Neuronal stem cell (in vitro differentiated cells): ENCODE measurements around the gene SEMA6A.
"Not testable (repeated sequence)": the region's sequence is repeated elsewhere in the genome, so short reads cannot be mapped to it uniquely, and the experiment has no call there.

Experiments used
- DNase-seq: peaks from one replicate; pipeline ENCODE4 v3.0.0-alpha.2; 2013; ENCODE audit warnings: low spot score
- H2AFZ ChIP-seq: one replicate; pipeline ENCODE4 v1.6.1; 2013; ENCODE audit warnings: mild to moderate bottlenecking, low read length, inconsistent platforms
- H2AK5ac ChIP-seq: 2 replicates; pipeline ENCODE4 v1.6.1; 2013; ENCODE audit warnings: low read depth, mild to moderate bottlenecking, inconsistent platforms, low read length, moderate library complexity, mixed read lengths
- H2BK120ac ChIP-seq: 2 replicates; pipeline ENCODE4 v1.6.1; 2013; ENCODE audit warnings: low read depth, mild to moderate bottlenecking, inconsistent platforms, low read length, moderate library complexity, mixed read lengths
- H2BK12ac ChIP-seq: one replicate; pipeline ENCODE4 v1.6.1; 2013; ENCODE audit warnings: low read length, inconsistent platforms
- H2BK15ac ChIP-seq: 2 replicates; pipeline ENCODE4 v1.6.1; 2013; ENCODE audit warnings: mild to moderate bottlenecking, low read length, inconsistent platforms, mixed read lengths
- H2BK5ac ChIP-seq: one replicate; pipeline ENCODE4 v1.6.1; 2013; ENCODE audit warnings: inconsistent platforms, mild to moderate bottlenecking, low read length, moderate library complexity
- H3K14ac ChIP-seq: one replicate; pipeline ENCODE4 v1.6.1; 2013; ENCODE audit warnings: low read length, inconsistent platforms
- H3K18ac ChIP-seq: 2 replicates; pipeline ENCODE4 v1.6.1; 2013; ENCODE audit warnings: low read length, inconsistent platforms
- H3K23ac ChIP-seq: 2 replicates; pipeline ENCODE4 v1.6.1; 2013; ENCODE audit warnings: low read depth, mild to moderate bottlenecking, mixed read lengths, low read length, inconsistent platforms; ENCODE audit not compliant: poor library complexity
- H3K27ac ChIP-seq: replicated peaks from 3 replicates; pipeline ENCODE4 v1.5.1; 2013; ENCODE audit warnings: low read length, inconsistent platforms
- H3K27me3 ChIP-seq, 3 experiments: 2 replicates each; pipeline ENCODE4 v1.6.1; 2013; ENCODE audit warnings: low read length in 3 of 3, mild to moderate bottlenecking in 2 of 3, inconsistent platforms in 1 of 3, low read depth in 1 of 3, mixed read lengths in 1 of 3, moderate library complexity in 1 of 3; ENCODE audit not compliant: control insufficient read depth in 3 of 3, insufficient read depth in 3 of 3
- H3K36me3 ChIP-seq, 2 donors: replicated peaks in 1 of 2; 2 replicates each; pipeline ENCODE4 v1.6.1; 2013; ENCODE audit warnings: low read length in 2 of 2; ENCODE audit not compliant: control insufficient read depth in 2 of 2, insufficient read depth in 2 of 2
- H3K4ac ChIP-seq: 2 replicates; pipeline ENCODE4 v1.6.1; 2013; ENCODE audit warnings: inconsistent platforms, mild to moderate bottlenecking, low read length, moderate library complexity
- H3K4me1 ChIP-seq, 2 donors: 1 replicate in 1 of 2; 2 replicates in 1 of 2; pipeline ENCODE4 v1.6.1; 2013; ENCODE audit warnings: low read length in 2 of 2, low read depth in 1 of 2; ENCODE audit not compliant: control insufficient read depth in 2 of 2, insufficient read depth in 1 of 2
- H3K4me2 ChIP-seq: one replicate; pipeline ENCODE4 v1.6.1; 2013; ENCODE audit warnings: mild to moderate bottlenecking, low read length, inconsistent platforms; ENCODE audit not compliant: insufficient read depth, poor library complexity, severe bottlenecking
- H3K4me3 ChIP-seq, 2 donors: 2 replicates each; pipeline ENCODE4 v1.5.1; 2013; ENCODE audit warnings: low read length in 2 of 2, mild to moderate bottlenecking in 2 of 2, inconsistent platforms in 1 of 2, moderate library complexity in 1 of 2
- H3K79me1 ChIP-seq: one replicate; pipeline ENCODE4 v1.6.1; 2013; ENCODE audit warnings: low read depth, mild to moderate bottlenecking, inconsistent platforms, low read length, moderate library complexity
- H3K9ac ChIP-seq: one replicate; pipeline ENCODE4 v1.6.1; 2013; ENCODE audit warnings: mild to moderate bottlenecking, low read depth, low read length, inconsistent platforms; ENCODE audit not compliant: poor library complexity
- H3K9me3 ChIP-seq, 2 donors: replicated peaks in 1 of 2; 2 replicates each; pipeline versions ENCODE3 to v1.6.1; 2013; ENCODE audit warnings: low read length in 2 of 2, mild to moderate bottlenecking in 2 of 2, inconsistent platforms in 1 of 2, low read depth in 1 of 2, mixed read lengths in 1 of 2, moderate library complexity in 1 of 2; ENCODE audit not compliant: control insufficient read depth in 2 of 2, insufficient read depth in 1 of 2
- H4K8ac ChIP-seq: one replicate; pipeline ENCODE4 v1.6.1; 2013; ENCODE audit warnings: low read depth, mild to moderate bottlenecking, inconsistent platforms, low read length, moderate library complexity
- H4K91ac ChIP-seq: one replicate; pipeline ENCODE4 v1.6.1; 2013; ENCODE audit warnings: low read length, low read depth, mild to moderate bottlenecking, inconsistent platforms; ENCODE audit not compliant: poor library complexity
- WGBS, 2 donors: extraction: QIAGEN DNeasy Blood & Tissue Kit; methylation state at CpG; one replicate each; pipeline ENCODE4 v1.1.7; 2013; ENCODE audit warnings: missing lambda C conversion rate in 2 of 2, mixed read lengths in 1 of 2; ENCODE audit not compliant: insufficient read length in 2 of 2, insufficient replicate concordance in 1 of 2; ENCODE audit errors: extremely low coverage in 2 of 2; 5-methylcytosine and 5-hydroxymethylcytosine counted together

Gene SEMA6A

DNA sequence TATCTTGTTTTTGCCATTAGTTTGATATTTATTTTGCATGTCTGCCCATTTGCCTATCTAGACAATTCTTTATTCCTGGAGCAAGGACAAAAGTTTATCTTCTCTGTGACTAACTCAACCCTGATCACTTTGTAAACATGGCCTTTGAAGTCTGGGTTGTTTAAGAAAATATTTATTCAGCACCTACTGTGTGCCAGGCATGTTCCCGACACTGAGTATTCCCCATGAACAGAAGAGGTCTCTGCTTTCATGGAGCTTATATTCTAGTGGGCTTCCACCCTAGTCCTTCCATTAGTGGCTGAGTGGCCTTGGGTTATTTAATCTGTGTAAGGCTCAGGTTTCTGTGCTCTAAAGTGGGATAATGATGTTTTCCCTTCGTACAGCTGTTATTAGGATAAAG is 49.7 kb downstream of the SEMA6A start:
- no peaks in the 10 kb centered on the region for H3K9me3 ChIP-seq
- H3K18ac ChIP-seq: no peak overlapping the region
- no peak overlapping the region for H2BK5ac ChIP-seq
- H2AK5ac ChIP-seq: no peak overlapping the region
- H3K4me1 ChIP-seq: peaks cover 0 to 15% of the 10 kb centered on the region in 2 donors
- H3K4me2 ChIP-seq: no peak overlapping the region
- H3K27ac ChIP-seq: no peak overlapping the region
- H3K79me1 ChIP-seq: peaks cover 2% of the 10 kb centered on the region
- H3K36me3 ChIP-seq: no peaks in the 10 kb centered on the region
- no peak overlapping the region for H2BK15ac ChIP-seq
- H2BK12ac ChIP-seq: no peak overlapping the region
- no peak overlapping the region for H2BK120ac ChIP-seq
- no peak overlapping the region for H3K4ac ChIP-seq
- no peak overlapping the region for H3K23ac ChIP-seq
- no peak overlapping the region for H2AFZ ChIP-seq
- no peak for DNase-seq
- H4K8ac ChIP-seq: no peak overlapping the region
- WGBS, 2 donors: no CpG with 5 or more reads among the region's 2 CpGs
- H3K27me3 ChIP-seq: no peaks in the 10 kb centered on the region
- H4K91ac ChIP-seq: no peak overlapping the region
- H3K9ac ChIP-seq: no peak overlapping the region
- no peak overlapping the region for H3K4me3 ChIP-seq
- H3K14ac ChIP-seq: no peak overlapping the region

DNA sequence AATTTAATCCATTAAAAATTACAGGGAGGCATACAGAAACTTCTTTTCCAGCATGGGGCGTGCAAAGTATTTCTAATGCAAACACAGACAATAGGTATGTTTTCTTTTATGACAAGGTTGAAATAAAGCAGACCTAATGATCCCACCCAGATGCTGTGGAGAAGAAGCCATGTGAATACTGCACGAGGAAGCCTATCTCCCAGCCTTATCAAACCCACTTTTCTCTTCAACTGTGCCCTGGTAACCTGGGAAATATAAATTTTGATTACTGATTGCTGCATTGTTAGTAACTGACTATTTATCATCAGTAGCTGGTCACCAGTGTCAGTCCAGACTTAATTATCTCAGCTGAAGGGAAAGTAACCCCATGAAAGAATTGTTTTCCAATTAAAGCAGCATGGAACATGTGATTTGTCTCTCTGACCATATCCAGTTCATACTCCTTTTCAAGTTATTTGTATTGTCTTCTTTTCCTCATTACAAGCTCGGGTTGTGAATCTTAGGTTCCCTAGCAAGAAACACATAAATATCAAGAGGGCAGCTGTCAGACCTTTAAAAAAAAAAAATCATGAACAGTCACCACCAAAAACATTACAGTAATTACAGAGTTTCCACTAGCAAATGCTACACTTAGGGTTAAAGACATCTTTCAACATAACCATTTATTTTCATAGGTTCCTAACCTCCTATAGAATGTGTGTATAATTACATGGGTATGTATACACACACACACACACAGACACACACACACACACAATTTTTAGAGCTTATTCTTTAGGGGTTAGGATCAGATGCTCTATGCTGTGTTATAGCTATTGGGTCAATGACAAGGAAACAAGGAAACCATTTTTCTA is 50.3 kb downstream of the SEMA6A start:
- peaks cover 0 to 13% of the 10 kb centered on the region in 2 donors for H3K4me1 ChIP-seq
- no peak overlapping the region for H3K27ac ChIP-seq
- no peaks in the 10 kb centered on the region for H3K36me3 ChIP-seq
- H4K8ac ChIP-seq: no peak overlapping the region
- H3K27me3 ChIP-seq: no peaks in the 10 kb centered on the region
- H3K4ac ChIP-seq: no peak overlapping the region
- H3K23ac ChIP-seq: no peak overlapping the region
- H3K9ac ChIP-seq: no peak overlapping the region
- H2BK15ac ChIP-seq: no peak overlapping the region
- H3K79me1 ChIP-seq: peaks cover 4% of the 10 kb centered on the region
- H3K14ac ChIP-seq: no peak overlapping the region
- DNase-seq: no peak
- no peak overlapping the region for H3K4me2 ChIP-seq
- no peak overlapping the region for H2BK5ac ChIP-seq
- H3K9me3 ChIP-seq: no peaks in the 10 kb centered on the region
- H2AFZ ChIP-seq: no peak overlapping the region
- H3K4me3 ChIP-seq: no peak overlapping the region
- H2BK120ac ChIP-seq: no peak overlapping the region
- H2BK12ac ChIP-seq: no peak overlapping the region
- no peak overlapping the region for H4K91ac ChIP-seq
- no CpG with 5 or more reads among the region's 3 CpGs for WGBS, 2 donors
- H3K18ac ChIP-seq: no peak overlapping the region
- no peak overlapping the region for H2AK5ac ChIP-seq

DNA sequence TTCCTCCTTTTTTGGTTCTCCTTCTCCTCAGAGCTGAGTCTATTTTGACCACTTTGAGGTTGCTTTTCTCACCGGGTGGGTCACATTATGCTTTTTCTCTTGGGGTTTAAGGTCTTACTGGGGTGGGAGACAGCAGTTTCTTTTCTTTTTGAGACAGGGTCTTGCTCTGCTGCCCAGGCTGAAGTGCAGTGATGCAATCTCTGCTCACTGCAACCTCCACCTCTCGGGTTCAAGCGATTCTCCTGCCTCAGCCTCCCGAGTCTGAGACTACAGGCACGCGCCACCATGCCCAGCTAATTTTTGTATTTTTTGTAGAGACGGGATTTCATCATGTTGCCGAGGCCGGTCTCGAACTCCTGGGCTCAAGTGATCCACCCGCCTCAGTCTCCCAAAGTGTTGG is 51.4 kb downstream of the SEMA6A start:
- not testable (repeated sequence) for H3K27me3 ChIP-seq, DNase-seq, H3K4me3 ChIP-seq, H3K27ac ChIP-seq, H4K91ac ChIP-seq, H3K23ac ChIP-seq, H3K18ac ChIP-seq, H3K4me2 ChIP-seq, H2BK5ac ChIP-seq, H2BK15ac ChIP-seq, H3K4ac ChIP-seq, H4K8ac ChIP-seq, H2AK5ac ChIP-seq, H3K9ac ChIP-seq, H2BK12ac ChIP-seq, H3K36me3 ChIP-seq, H3K79me1 ChIP-seq, H3K9me3 ChIP-seq, H2BK120ac ChIP-seq, H3K14ac ChIP-seq, H2AFZ ChIP-seq
- H3K4me1 ChIP-seq: peaks cover 2 to 10% of the 10 kb centered on the region in 2 donors
- WGBS, 2 donors: no CpG with 5 or more reads among the region's 11 CpGs

DNA sequence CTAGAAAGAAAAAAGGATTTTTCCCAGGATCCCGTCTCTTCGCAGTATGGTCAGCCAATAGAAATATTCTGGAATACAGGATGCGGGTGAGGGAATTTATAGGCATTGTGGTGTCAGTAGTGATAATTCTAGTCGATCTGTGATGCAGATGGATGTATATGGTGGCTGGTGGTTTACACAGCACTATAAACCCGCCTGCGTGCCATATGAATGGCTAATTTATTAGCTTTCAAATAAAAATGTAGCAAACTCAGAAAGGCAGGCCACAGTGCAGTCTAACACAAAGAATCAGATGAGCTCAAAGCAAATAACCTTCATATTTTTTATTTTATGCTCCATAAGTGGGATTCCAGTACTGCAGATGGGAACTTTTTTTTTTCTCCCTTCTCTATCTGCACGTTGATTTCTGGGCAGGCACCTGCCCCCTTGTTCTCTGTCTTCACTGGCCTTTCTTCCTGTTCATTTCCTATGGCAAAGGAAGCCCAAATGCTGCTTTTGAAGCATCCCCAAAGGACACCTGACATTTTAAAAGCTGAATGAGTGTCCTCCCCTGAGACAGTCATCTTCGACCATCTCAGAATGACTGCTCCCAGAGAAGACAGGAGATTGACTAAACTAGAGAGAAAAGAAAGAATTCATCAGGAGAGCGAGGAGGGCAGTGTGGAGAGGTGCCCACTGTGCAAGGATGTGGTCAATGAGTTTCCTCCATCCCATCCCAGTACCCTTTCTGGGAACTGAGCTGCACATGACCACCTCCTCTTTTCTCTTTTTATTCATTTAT is 52.1 kb downstream of the SEMA6A start:
- H2BK15ac ChIP-seq: no peak overlapping the region
- H3K27ac ChIP-seq: no peak overlapping the region
- no peak overlapping the region for H3K14ac ChIP-seq
- WGBS, 2 donors: no CpG with 5 or more reads among the region's 9 CpGs
- no peak overlapping the region for H4K8ac ChIP-seq
- H3K27me3 ChIP-seq: no peaks in the 10 kb centered on the region
- peaks cover 4% of the 10 kb centered on the region for H3K79me1 ChIP-seq
- no peak overlapping the region for H2BK120ac ChIP-seq
- H2AK5ac ChIP-seq: no peak overlapping the region
- no peak overlapping the region for H3K4me3 ChIP-seq
- H3K18ac ChIP-seq: no peak overlapping the region
- no peak overlapping the region for H2BK5ac ChIP-seq
- no peak overlapping the region for H4K91ac ChIP-seq
- no peak overlapping the region for H2AFZ ChIP-seq
- no peaks in the 10 kb centered on the region for H3K36me3 ChIP-seq
- H3K9ac ChIP-seq: no peak overlapping the region
- no peak overlapping the region for H2BK12ac ChIP-seq
- no peak overlapping the region for H3K4ac ChIP-seq
- H3K9me3 ChIP-seq: no peaks in the 10 kb centered on the region
- H3K23ac ChIP-seq: no peak overlapping the region
- peaks cover 2 to 11% of the 10 kb centered on the region in 2 donors for H3K4me1 ChIP-seq
- no peak for DNase-seq
- no peak overlapping the region for H3K4me2 ChIP-seq
